ENCODE data around the gene FLAD1.
"Not testable (repeated sequence)": the region's sequence is repeated elsewhere in the genome, so short reads cannot be mapped to it uniquely, and the experiment has no call there.

Gene FLAD1

DNA sequence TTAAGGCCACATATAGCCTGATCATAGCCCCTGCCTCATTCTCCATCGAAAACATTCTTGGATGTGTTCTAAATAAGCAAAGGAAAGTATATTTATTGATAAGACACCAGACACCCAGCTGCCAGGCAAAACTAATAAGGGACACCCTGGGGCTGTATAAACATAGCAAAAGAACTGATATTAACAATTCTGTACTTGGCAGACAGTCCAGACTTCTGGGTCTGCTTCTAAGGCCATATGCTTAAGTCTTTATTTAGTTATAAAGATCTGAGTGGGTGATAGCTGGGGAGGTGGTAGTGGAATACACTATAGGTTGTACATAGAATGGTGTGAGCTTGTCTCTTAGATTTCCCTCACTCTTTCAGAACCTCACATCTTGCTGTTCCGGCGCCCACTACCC is 4.8 kb upstream of the FLAD1 start:
- H3K36me3 ChIP-seq (ENCODE audit: control insufficient read depth, insufficient read depth, low read length): peaks cover 29% of the 10 kb centered on the region
- no peak overlapping the region for H3K9ac ChIP-seq (ENCODE audit: low read depth, low read length)
- H3K27ac ChIP-seq (ENCODE audit: low read depth, low read length): no peak overlapping the region
- H3K27me3 ChIP-seq (ENCODE audit: control insufficient read depth, insufficient read depth, low read length): no peaks in the 10 kb centered on the region
- H3K4me3 ChIP-seq (ENCODE audit: low read depth, low read length): no peak overlapping the region
- H3K9me3 ChIP-seq (ENCODE audit: control insufficient read depth, insufficient read depth, low read length): no peaks in the 10 kb centered on the region
- peaks cover 13% of the 10 kb centered on the region for H3K4me1 ChIP-seq (ENCODE audit: control insufficient read depth, insufficient read depth, low read length)

DNA sequence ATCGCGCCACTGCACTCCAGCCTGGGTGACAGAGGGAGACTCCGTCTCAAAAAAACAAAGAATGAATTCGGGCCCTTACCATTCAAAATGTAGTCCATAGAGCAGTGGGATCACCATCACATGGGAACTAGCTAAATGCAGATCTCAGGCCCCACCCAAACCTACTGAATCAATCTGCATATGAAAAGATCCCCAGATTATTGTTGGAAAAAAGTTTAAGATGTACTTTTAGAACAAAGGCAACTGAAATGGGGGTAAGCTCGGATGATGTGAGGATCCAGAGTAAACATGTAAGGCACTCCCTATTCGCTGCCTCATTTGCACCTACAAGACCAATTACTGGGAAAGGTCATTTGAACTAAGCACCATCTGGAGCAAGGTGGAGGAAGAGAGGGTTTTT is 803 bp upstream of the FLAD1 start:
- Histone ChIP-seq H3K27ac (ENCODE audit: low read depth, low read length) (peak overlapping the region; percentile 97), H3K4me1 (ENCODE audit: control insufficient read depth, insufficient read depth, low read length) (peaks cover 5% of the 10 kb centered on the region), H3K9ac (ENCODE audit: low read depth, low read length) (peak overlapping the region; percentile 80), H3K36me3 (ENCODE audit: control insufficient read depth, insufficient read depth, low read length) (peaks cover 37% of the 10 kb centered on the region), H3K27me3 (ENCODE audit: control insufficient read depth, insufficient read depth, low read length) (no peaks in the 10 kb centered on the region), H3K9me3 (ENCODE audit: control insufficient read depth, insufficient read depth, low read length) (no peaks in the 10 kb centered on the region), H3K4me3 (ENCODE audit: low read depth, low read length) (peak overlapping the region; percentile 61)

DNA sequence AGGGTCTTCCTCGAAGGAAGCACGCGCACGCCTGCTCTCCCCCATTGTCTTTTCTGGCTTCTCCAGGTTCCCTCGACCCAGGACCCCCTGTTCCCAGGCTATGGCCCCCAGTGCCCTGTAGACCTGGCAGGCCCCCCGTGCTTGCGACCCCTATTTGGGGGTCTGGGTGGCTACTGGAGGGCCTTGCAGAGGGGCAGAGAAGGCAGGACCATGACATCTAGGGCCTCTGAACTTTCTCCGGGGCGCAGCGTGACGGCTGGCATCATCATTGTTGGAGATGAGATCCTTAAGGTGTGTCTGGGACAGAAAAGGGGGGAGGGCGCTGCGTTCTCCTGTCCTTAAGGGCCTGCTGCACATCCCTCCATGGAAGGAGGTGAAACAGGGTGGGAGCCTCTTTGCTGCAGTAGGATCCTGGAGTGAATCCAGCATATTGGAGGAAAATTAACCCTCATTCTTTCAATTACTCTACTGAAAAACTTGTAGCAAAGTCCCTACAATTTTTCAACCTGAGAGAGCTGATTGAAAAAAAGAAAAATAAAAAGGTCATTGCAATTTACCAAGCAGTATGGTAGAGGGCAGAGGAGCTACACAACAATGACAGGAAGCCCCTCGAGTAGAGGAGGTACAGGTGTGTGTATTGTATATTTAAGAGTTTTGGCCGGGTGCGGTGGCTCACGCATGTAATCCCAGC is 777 bp downstream of the FLAD1 start:
- Histone ChIP-seq H3K4me1 (ENCODE audit: control insufficient read depth, insufficient read depth, low read length) (peaks cover 5% of the 10 kb centered on the region), H3K27me3 (ENCODE audit: control insufficient read depth, insufficient read depth, low read length) (no peaks in the 10 kb centered on the region), H3K36me3 (ENCODE audit: control insufficient read depth, insufficient read depth, low read length) (peaks cover 40% of the 10 kb centered on the region), H3K27ac (ENCODE audit: low read depth, low read length) (peak overlapping the region; percentile 47), H3K9me3 (ENCODE audit: control insufficient read depth, insufficient read depth, low read length) (no peaks in the 10 kb centered on the region), H3K4me3 (ENCODE audit: low read depth, low read length) (peak overlapping the region; percentile 90), H3K9ac (ENCODE audit: low read depth, low read length) (peak overlapping the region; percentile 83)

DNA sequence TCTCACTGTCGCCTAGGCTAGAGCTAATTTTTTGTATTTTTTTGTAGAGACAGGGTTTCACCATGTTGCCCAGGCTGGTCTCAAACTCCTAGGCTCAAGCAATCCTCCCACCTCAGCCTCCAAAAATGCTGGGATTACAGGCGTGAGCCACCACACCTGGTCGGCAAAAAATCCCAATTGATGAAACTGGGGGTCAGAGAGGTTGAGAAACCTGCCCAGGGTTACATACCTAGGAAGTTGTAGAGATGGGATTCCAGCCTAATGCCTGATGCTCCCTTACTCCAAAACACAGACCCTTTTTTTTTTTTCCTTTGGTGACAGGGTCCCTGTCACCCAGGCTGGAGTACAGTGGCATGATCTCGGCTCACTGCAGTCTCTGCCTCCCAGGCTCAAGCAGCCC is 3.6 kb downstream of the FLAD1 start:
- H3K27ac ChIP-seq (ENCODE audit: low read depth, low read length); H3K4me3 ChIP-seq (ENCODE audit: low read depth, low read length); H3K9ac ChIP-seq (ENCODE audit: low read depth, low read length); H3K27me3 ChIP-seq (ENCODE audit: control insufficient read depth, insufficient read depth, low read length); H3K4me1 ChIP-seq (ENCODE audit: control insufficient read depth, insufficient read depth, low read length); H3K9me3 ChIP-seq (ENCODE audit: control insufficient read depth, insufficient read depth, low read length): not testable (repeated sequence)
- peaks cover 50% of the 10 kb centered on the region for H3K36me3 ChIP-seq (ENCODE audit: control insufficient read depth, insufficient read depth, low read length)

DNA sequence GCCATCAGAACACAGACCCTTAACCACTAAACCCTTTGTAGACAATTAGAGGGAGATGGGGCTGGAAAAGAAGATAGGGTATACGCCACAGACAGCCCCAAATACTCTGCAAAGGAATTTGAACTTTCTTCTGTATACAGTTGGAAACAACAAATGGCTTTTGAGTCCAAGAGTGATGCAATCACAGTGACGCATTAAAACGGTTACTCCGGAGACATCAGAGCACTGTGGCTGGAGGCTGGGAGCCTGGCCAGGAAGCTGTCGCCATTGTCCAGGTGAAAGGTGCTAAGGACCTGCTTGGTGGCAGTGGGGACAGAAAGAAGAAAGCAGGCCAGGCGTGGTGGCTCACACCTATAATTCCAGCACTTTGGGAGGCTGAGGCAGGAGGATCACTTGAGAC is 4.2 kb downstream of the FLAD1 start:
- H3K9ac ChIP-seq (ENCODE audit: low read depth, low read length): no peak overlapping the region
- peaks cover 50% of the 10 kb centered on the region for H3K36me3 ChIP-seq (ENCODE audit: control insufficient read depth, insufficient read depth, low read length)
- no peak overlapping the region for H3K27ac ChIP-seq (ENCODE audit: low read depth, low read length)
- peaks cover 4% of the 10 kb centered on the region for H3K4me1 ChIP-seq (ENCODE audit: control insufficient read depth, insufficient read depth, low read length)
- H3K27me3 ChIP-seq (ENCODE audit: control insufficient read depth, insufficient read depth, low read length): no peaks in the 10 kb centered on the region
- H3K9me3 ChIP-seq (ENCODE audit: control insufficient read depth, insufficient read depth, low read length): no peaks in the 10 kb centered on the region
- no peak overlapping the region for H3K4me3 ChIP-seq (ENCODE audit: low read depth, low read length)

DNA sequence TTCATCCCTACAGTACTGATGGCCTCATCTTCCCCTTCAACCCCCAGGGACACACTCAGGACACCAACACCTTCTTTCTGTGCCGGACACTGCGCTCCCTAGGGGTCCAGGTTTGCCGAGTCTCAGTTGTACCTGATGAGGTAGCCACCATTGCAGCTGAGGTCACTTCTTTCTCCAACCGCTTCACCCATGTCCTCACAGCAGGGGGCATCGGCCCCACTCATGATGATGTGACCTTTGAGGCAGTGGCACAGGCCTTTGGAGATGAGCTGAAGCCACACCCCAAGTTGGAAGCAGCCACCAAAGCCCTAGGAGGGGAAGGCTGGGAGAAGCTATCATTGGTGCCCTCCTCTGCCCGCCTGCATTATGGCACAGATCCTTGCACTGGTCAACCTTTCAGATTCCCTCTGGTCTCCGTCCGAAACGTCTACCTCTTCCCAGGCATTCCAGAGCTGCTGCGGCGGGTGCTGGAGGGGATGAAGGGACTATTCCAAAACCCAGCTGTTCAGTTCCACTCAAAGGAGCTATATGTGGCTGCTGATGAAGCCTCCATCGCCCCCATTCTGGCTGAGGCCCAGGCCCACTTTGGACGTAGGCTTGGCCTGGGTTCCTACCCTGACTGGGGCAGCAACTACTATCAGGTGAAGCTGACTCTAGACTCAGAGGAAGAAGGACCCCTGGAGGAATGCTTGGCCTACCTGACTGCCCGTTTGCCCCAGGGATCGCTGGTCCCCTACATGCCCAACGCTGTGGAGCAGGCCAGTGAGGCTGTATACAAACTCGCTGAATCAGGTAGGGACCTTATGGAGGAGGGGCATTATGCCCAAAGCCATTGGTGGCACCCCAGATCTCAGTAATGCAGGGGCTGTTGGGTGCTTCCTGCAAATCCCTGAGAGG is 5.2 kb downstream of the FLAD1 start:
- no peaks in the 10 kb centered on the region for H3K9me3 ChIP-seq (ENCODE audit: control insufficient read depth, insufficient read depth, low read length)
- H3K27ac ChIP-seq (ENCODE audit: low read depth, low read length): no peak overlapping the region
- H3K4me1 ChIP-seq (ENCODE audit: control insufficient read depth, insufficient read depth, low read length): no peaks in the 10 kb centered on the region
- H3K27me3 ChIP-seq (ENCODE audit: control insufficient read depth, insufficient read depth, low read length): no peaks in the 10 kb centered on the region
- no peak overlapping the region for H3K4me3 ChIP-seq (ENCODE audit: low read depth, low read length)
- no peak overlapping the region for H3K9ac ChIP-seq (ENCODE audit: low read depth, low read length)
- peaks cover 54% of the 10 kb centered on the region for H3K36me3 ChIP-seq (ENCODE audit: control insufficient read depth, insufficient read depth, low read length)

DNA sequence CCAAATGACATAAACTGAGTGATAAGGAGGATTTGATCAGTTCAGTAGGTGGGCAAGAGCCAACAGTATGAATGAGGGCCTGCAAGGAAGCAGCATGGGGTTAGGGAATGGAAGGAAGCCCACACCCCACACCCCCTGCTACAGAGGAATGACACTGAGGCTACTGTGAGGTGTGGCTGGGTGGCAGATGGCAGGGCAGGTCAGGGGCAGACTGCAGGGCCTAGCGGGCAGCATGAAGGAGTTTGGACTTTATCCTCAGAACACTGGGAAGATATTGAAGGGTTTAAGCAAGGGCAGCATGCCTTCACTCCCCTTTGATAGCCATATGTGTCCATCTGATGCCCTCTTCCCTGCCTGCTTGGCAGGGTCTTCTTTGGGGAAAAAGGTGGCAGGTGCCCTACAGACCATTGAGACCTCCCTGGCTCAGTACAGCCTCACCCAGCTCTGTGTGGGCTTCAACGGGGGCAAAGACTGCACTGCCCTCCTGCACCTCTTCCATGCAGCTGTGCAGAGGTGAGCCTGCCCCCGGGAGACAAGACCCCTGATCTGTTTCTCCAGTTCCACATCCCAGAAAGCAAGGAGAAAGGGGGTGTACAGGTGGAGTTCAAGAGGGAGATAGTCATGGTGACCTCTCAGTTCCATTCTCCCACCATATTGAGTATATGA is 6.2 kb downstream of the FLAD1 start:
- H3K4me3 ChIP-seq (ENCODE audit: low read depth, low read length): no peak overlapping the region
- H3K9me3 ChIP-seq (ENCODE audit: control insufficient read depth, insufficient read depth, low read length): no peaks in the 10 kb centered on the region
- no peaks in the 10 kb centered on the region for H3K4me1 ChIP-seq (ENCODE audit: control insufficient read depth, insufficient read depth, low read length)
- H3K27ac ChIP-seq (ENCODE audit: low read depth, low read length): no peak overlapping the region
- no peaks in the 10 kb centered on the region for H3K27me3 ChIP-seq (ENCODE audit: control insufficient read depth, insufficient read depth, low read length)
- H3K36me3 ChIP-seq (ENCODE audit: control insufficient read depth, insufficient read depth, low read length): peaks cover 56% of the 10 kb centered on the region
- H3K9ac ChIP-seq (ENCODE audit: low read depth, low read length): no peak overlapping the region

DNA sequence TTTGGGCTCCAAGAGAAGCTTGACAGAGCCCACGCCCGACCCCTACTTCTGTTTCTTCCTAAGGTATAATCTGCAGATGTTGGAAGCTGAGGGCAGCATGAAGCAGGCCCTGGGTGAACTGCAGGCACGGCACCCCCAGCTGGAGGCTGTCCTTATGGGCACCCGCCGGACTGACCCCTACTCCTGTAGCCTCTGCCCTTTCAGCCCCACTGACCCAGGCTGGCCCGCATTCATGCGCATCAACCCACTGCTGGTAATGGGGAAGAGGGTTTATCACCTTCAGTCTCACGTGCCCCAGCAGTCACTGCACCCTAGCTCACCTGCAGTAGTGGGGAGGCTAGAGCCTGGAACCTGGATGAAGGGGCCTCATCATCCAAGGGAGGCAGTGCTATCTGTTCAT is 7.1 kb downstream of the FLAD1 start:
- no peaks in the 10 kb centered on the region for H3K27me3 ChIP-seq (ENCODE audit: control insufficient read depth, insufficient read depth, low read length)
- no peak overlapping the region for H3K27ac ChIP-seq (ENCODE audit: low read depth, low read length)
- H3K9me3 ChIP-seq (ENCODE audit: control insufficient read depth, insufficient read depth, low read length): no peaks in the 10 kb centered on the region
- H3K9ac ChIP-seq (ENCODE audit: low read depth, low read length): no peak overlapping the region
- H3K4me3 ChIP-seq (ENCODE audit: low read depth, low read length): no peak overlapping the region
- H3K4me1 ChIP-seq (ENCODE audit: control insufficient read depth, insufficient read depth, low read length): no peaks in the 10 kb centered on the region
- H3K36me3 ChIP-seq (ENCODE audit: control insufficient read depth, insufficient read depth, low read length): peaks cover 56% of the 10 kb centered on the region

DNA sequence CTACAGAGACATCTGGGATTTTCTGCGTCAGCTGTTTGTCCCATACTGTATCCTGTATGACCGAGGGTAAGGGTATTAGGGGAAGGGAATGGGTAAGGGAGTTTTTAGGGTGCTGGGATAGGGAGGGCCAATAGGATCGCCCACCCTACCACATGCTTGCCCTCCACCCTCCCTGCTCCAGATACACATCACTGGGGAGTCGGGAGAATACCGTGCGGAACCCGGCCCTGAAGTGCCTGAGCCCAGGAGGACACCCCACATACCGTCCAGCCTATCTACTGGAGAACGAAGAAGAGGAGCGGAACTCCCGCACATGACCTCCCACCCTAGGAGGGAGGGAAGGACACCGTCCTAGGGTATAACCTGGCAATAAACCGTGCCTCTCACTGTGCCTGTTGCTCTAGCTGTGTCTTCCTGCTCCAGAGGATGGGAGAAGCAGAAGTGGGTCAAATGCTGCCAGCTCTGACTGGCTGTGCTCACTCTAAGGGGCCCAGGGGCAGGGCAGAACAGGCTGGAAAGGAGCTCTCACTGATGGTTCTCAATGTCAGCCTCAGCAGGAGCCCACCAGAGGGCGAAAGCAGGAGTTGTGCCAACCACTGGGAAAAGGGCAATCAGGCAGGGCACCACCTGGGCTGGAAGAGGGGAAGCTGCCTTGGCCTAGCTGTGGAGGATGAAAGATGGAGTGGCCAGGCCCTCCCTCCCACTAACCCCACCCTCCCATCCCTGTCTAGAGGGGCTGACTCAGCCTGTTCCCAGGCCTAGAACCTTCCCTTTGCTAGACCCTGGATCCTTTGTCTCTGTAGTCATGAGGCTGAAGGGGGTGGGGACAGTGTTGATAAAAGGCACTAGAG is 9.8 kb downstream of the FLAD1 start:
- H3K4me3 ChIP-seq (ENCODE audit: low read depth, low read length): no peak overlapping the region
- no peaks in the 10 kb centered on the region for H3K9me3 ChIP-seq (ENCODE audit: control insufficient read depth, insufficient read depth, low read length)
- H3K27ac ChIP-seq (ENCODE audit: low read depth, low read length): no peak overlapping the region
- H3K27me3 ChIP-seq (ENCODE audit: control insufficient read depth, insufficient read depth, low read length): 0 out of 2 replicates have a peak, but pooled peaks cover 3% of the 10 kb centered on the region
- H3K9ac ChIP-seq (ENCODE audit: low read depth, low read length): no peak overlapping the region
- no peaks in the 10 kb centered on the region for H3K4me1 ChIP-seq (ENCODE audit: control insufficient read depth, insufficient read depth, low read length)
- H3K36me3 ChIP-seq (ENCODE audit: control insufficient read depth, insufficient read depth, low read length): peaks cover 38% of the 10 kb centered on the region

DNA sequence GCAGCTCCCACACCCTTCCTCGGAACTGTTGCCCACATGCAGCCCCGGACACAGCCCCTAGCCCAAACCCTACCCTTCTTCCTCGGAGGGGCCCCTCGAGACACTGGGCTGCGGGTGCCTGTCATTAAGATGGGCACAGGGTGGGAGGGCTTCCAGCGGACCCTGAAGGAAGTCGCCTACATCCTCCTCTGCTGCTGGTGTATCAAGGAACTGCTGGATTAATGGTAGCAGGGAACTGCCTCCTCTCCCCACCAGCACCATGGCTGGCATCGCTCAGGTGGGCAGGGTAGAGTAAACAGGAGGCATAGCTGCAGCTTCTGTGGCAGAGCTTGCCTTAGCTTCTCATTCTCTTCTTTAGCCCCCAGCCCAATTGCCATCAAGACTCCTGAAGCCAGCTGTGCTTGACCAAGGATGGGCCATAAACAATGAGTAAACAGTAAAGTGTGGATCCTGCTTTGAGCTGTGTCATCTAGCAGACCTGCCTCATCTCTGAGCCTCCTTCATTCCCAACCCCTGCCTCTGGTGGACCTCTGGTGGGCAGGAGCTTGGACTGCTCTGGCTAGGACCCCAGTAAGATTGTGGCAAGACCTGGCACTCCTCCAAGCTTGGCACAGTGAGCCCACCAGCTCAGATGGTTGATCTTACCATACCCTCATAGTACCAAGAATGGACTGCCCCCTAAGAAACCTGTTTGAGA is 10.6 kb downstream of the FLAD1 start, which contains the start of gene LENEP:
LENEP (plus strand) TSS at position 15 of the 697 bp plus-strand sequence; CDS start at position 37, 22 bp downstream.
- H3K9me3 ChIP-seq (ENCODE audit: control insufficient read depth, insufficient read depth, low read length): no peaks in the 10 kb centered on the region
- peaks cover 31% of the 10 kb centered on the region for H3K36me3 ChIP-seq (ENCODE audit: control insufficient read depth, insufficient read depth, low read length)
- H3K4me1 ChIP-seq (ENCODE audit: control insufficient read depth, insufficient read depth, low read length): no peaks in the 10 kb centered on the region
- H3K27ac ChIP-seq (ENCODE audit: low read depth, low read length): peak within 1 kb of the TSS; percentile 61
- H3K9ac ChIP-seq (ENCODE audit: low read depth, low read length): no peak within 1 kb of the TSS
- H3K27me3 ChIP-seq (ENCODE audit: control insufficient read depth, insufficient read depth, low read length): 0 out of 2 replicates have a peak, but pooled peaks cover 3% of the 10 kb centered on the region
- no peak within 1 kb of the TSS for H3K4me3 ChIP-seq (ENCODE audit: low read depth, low read length)

All from HUES48 (cell line).